ENCODE measurements around the gene AOPEP.

The AOPEP gene

DNA sequence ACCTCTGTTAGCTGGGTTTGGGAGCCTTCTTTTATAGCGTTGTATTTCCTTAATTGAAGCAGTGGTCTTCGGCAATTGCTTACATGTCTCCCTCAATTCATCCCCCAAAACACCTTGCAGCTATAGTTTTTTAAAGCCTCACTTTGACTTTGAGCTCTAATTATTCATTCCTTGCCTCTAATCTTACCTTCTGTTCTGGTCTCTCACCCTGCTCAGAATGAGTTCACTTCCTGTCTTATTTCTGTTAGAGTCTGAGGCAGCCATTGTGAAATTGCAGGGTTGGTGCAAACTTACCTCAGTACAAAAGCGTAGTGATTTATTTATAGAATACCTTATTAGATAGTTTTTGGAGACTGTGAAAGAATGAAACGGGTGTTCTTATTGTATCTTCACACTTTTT lies 35.0 kb downstream of the AOPEP start:
- DNase-seq = no peak

DNA sequence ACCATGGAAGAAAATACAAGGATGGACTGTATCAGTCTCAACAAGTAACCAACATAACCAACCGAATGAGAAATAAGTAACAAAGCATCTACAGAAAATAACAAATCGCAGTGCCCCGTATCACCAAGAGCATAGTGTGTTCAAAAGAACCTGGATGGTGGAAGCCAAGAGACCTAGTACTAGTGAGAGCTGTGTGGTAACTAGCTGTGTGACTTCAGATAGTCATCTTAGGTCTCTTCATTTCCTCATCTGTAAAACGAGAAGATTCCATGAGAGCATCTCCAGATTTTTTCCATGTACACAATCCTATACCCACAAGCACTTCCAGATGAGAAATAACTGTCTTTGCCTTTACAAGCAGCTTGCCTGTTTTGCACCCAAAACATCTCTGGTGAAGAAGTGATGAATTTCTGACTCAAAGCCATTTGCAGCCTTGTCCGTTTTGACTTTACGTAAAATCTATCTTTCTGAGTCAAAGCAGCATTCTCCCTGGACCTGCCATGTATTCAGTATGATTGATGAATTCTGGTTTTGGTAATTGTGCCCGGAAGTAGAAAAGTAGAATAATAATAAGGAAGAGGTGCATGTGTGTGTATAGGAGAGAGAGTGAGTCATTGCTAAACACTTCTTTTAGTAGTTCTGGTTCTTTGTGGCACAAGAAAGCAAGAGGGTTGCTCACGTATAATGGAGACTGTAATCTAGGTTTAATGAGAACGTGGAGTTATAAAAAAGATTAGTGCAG lies 41.0 kb downstream of the AOPEP start:
- no peak for DNase-seq

DNA sequence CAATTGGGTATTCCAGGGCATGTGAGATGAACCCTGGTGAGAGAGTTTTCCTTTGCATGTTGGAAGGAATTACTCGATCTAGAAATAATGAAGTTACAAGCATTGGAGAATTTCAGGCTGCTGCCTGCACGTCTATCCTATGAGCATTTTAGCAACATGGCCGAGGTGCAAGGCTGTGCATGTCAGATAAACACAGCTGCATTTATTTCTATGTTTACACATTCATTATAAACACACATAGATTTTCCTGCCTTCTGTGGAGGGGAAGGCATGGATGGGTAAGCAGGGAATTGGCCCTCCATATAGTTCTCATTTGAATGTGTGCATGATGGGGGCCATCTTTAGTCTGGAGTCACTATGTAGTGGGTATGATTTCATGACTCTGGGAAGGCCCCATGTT lies 42.3 kb downstream of the AOPEP start:
- DNase-seq = no peak

DNA sequence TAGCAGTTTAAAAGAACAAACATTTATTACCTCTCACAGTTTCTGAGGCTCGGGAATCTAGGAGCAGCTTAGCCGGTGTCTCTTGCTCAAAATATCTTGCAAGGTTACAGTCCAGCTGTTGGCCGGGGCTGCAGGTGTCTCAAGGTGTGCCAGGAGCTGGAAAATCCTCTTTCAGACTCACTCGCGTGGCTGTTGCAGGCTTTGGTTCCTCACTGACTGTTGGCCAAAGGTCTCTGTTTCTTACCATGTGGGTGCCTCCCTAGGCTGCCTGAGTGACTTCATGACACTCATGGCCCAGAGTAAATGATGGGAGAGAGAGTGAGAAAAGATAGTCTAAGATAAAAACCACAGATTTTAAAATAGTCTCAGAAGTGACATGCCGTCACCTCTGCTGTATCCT lies 43.8 kb downstream of the AOPEP start:
- DNase-seq = no peak

DNA sequence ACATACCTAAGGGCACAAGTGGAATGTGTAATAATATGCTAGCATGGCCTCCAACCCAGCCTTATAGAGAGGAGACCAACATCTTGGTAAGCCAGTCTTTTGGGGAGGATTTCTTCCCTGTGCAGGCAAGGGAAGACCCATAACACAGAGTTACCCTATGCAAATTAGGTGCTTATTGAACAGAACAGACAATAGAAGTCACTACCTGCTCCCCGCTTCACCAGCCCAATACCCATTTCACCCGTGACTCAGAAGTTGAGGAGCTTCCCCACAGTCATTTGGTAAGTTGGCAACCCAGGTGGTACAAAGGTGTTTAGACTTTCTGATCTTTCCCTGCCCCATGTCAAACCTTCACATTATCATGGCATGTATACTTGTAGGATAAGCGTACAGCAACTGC lies 44.6 kb downstream of the AOPEP start:
- DNase-seq = no peak

DNA sequence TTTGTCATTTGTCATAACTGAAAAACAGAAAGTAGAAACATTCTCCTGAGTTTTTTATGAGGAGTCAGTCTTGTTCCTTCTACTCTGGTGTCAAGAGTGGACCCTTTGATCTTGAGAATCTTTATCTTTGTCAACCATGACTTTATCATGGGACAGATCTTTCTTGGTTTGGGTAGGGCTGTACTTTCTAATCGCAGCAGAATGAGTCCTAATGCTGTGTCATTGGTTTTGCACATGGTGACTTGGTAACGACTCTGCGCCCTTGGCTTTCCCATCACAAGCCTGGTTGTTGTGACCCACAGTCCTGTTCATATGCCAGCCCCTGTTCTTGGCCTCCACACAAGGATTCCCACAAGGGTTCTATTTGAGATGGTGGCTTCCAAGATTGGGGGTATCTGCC lies 45.6 kb downstream of the AOPEP start:
- DNase-seq = no peak

DNA sequence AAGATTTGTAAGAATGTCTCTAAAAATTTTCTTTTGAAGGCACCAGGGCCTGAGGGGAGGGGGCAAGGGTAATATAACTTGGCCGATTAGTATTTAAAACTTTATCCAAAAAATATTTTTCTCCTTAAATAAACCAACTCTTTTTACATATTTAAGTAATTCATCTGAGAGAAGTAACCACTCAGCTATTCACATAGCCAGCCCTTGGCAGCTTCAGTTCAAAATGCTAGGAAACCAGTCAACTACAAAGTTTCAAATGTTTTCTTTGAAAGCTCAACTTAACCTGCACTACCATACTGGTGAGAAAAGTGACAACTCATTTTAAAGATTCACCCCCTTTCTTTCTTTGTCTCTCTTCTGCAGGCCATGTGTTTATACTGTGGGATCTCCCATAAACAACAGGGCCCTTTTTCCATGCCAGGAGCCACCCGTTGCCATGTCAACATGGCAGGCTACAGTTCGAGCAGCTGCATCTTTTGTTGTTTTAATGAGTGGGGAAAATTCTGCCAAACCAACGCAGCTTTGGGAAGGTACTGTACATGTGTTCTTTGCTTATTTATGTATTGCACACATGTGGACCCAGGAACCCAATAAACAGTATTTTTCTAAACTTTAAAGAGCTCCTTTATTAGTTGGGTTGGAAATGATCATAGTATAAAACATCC lies 46.3 kb downstream of the AOPEP start:
- DNase-seq = no peak

DNA sequence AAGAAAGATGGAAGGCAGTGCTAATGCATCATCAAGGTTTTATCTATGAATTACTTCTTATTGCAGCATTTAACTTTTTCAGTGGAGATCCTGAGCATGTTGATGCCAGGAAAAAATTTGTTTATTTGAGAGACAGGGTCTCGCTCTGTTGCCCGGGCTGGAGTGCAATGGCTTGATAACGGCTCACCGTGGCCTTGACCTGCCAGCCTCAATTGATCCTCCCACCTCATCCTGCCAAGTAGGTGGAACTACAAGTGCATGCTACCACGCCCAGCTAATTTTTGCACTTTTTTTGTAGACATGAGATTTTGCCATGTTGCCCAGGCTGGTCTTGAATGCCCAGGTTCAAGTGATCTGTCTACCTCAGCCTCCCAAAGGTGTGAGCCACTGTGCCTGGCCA lies 47.2 kb downstream of the AOPEP start:
- no peak for DNase-seq

DNA sequence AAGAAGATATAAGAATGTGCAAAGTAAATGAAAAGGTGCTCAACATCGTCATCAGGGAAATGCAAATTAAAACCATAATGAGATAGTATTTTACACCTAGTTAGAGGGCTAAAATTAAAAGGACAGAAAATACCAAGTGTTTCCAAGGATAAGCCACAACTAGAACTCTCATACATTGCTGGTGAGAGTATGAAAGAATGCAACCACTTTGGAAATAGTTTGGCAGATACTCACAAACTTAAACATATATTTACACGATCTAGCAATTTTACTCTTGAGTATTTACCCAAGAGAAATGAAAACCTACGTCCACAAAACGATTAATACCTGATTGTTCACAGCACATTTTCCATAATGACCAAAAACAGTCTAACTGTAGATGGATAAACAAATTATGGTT lies 51.5 kb downstream of the AOPEP start:
- DNase-seq = no peak

DNA sequence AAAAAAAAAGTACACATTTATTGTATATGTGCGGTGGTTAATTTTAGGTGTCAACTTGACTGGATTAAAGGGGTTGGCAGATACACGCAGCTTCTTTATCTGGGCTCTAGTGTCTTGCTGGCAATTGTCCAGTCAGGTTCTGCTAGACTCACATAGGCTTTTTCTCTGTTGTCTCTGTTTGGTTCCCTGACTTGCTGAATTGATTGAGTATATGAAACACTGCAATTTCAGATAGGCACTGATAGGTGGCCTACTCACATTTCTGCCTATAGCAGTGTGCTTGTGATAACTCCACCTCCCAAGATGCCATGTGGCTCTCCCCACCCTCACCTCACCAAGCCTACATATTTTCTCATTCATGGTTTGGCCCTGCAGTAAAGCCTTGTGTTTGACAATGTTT lies 52.5 kb downstream of the AOPEP start:
- no peak for DNase-seq

DNA sequence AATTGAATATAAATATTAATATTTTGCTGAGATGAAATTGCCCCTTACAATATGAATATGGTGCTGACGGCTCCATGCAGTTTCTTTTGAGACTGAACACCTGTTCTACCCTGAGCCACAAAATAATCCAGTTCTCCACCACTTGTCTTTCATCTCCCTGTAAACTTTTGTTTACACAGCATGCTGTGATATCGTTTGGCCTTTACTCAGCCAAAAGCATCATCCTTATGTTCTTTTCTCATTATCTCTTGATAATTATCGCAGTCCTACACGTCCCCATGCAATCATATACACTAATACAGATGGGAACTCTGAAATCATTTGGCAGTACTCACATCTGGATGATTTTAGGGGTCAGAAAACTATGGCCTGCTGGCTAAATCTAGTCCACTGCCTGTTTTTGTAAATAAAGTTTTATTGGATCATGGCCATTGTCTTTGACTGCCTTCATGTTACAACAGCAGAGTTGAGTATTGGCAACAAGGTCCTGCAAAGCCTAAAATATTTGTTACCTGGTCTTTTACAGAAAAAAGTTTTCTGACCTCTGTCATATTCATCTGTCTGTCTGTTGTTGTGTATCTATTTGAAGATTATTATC lies 53.3 kb downstream of the AOPEP start:
- no peak for DNase-seq

DNA sequence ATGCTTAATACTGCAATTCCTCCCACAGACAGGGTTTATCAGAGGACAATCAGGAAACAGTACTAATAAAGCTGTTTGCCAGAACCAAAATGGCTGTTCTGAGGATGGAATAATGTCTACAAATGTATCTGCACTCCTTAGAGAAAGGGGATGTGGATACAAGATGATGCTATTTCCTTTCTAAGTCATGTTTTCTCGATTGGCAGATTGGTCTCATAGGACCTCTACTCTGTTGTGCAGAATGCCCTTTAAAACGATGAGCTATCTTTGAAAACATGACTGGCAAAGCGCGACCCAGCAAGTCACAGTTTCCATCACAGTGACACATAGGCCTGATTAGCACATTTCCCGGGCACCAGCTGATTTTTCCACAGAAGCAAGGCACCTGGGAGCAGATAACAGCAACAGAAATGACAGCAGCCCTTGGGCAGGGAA lies 54.0 kb downstream of the AOPEP start:
- DNase-seq = no peak

DNA sequence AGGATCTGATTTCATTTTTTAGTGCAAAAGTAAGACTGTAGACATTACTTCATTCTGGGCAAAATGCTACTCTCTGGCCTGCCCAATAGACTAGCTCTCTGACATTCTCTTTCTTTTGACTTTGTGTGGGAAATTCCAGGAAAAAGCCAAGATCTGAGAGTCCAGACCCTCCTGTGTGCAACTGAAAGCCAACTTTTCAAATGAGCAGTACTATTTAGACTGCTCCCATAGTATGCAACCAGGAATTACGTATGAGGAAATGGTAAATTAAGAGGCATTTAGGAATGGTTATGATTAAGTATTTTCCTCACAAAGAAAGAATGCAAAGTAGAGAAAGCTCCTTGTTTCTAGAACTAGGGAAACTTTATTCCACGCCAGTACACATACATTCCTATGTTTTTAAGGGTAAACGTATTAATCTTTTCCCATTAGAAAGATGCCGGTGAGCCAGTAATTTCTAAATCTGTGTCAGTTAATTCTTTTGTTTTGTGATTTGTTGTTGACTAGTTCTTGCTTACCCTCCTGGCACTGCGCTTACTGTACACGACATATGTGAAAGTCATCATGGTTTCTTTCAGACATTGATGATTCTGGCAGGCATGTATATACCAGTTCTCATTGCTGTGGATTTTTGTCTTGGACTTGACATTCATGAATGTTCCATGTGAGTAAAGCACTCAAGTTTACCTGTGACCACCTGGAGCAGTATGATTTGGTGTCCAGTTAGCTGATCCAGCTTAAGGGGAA lies 56.0 kb downstream of the AOPEP start:
- DNase-seq = no peak

DNA sequence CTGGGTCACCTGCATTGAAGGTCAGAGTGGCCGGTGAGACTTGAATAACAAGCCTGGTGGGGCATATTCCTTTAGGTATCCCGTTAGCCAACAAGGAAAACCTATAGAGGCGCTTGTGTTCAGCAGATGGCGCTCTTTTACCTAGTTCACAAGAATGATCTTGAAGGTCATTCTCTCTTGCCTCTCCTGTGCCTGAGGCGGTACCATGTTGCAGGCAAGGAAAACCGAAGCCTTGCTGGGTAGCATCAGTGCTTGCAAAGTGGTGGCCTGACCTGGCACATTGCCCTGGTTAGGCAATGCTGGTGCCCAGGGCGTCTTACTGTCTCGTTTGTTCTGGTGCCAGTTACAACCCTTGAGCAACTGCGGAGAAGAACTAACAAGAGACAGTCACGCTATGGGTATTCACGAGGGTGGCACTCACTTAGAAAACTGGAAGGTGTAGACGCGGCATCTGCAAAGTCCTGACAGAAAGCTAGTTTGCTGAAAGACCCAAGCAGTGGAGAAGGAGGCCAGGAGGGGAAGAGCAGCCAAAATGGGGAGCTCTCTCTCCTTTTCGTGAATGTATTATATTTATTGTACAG lies 56.7 kb downstream of the AOPEP start:
- DNase-seq = peak; percentile 39

DNA sequence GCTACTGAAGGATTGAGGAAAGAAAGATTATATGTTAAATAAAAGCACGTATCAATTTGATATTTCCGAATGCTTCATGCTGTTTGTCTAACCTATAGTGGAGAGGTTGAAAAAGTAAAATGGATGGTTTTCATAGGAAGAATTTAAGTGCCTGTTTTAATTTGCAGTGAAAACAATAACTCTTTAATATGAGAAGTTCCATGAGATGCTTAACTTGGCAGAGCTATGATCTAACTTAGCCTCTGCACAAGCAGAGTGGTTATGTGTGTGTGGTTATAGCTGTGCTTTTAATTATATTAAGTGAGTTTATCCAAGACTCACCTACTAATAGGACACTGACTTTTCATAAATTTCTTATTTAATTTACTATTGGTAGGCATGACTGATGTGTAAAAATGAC lies 57.4 kb downstream of the AOPEP start:
- DNase-seq = no peak

DNA sequence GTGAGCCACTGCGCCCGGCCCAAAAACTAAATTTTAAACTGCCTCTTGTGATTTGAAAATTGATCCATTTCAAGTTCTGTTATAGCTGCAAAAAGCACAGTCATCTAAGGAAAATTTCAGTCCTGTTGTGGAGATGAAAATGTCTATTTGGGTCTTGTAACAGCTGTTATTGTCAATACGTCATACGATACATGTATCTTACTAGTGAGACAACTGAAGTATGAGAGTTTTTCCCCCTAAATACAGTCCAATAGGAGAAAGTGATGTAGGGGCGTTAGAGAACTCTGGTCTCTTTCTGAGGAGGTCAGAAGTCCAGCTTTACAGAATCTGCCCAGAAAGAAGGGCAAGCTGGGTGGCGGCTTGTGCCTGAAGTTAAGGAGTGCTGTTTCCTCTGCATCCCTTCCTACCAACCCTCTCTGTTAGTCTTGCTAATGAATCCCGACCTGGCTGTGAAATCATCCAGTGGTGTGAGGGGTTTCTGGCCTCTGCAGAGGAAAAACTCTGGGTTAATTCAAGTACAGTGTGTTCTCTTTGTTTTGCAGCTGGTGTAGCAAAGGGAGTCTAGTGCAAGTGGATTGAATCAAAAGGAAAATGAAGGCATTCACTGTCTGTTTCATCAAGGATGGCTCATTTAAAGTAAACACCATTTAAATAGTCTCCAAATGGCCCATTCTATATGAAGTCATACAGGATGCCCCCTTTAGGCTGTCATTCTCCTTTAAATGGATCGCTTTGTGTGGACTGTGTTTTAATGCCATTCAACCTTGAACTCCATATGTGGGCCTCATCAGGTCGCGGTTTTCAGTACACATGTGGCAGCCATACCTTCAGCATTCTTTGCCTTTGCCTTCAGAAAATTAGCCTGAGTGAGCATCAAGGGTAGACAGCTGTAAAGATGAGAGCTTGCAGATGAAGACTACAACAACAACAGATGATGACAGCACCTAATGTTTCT lies 59.0 kb downstream of the AOPEP start:
- no peak for DNase-seq

DNA sequence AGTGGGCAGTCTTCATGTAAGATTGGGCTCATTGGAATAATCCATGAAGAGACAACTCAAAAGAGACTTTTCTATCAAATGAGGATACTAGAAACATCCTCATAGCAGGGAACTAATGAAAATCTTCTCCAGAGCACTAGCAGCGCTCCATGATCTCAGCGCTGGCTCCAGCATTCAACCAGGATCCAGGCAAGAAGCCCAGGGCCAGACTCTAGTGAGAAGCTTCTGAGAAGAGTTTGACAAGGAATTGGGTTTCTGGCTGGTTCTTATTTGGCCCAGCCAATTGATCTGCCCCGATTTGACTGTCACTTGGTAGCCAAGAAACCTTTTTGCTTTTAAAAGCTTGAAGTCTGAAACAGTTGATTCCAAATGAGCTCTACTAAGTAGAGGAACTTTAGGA lies 60.1 kb downstream of the AOPEP start:
- no peak for DNase-seq

DNA sequence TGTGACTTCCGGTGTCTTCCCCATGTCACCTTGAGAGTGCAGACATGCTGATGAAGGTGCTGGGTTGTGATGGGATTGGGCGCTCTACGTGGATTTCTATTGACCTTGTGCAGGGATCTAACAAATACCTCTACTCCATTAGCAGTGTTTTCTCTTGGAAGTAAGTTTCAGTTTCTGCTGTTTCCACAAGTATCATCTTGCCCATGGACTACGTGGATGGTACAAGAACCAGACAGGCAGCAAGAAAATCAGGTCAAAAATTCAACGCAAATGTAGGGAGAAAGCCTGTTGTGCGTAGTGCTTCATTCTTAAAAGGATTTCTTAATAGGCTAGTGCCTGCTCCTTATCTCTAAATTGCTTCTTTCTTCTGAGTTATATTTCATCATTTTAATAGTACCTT lies 60.8 kb downstream of the AOPEP start:
- DNase-seq = no peak

DNA sequence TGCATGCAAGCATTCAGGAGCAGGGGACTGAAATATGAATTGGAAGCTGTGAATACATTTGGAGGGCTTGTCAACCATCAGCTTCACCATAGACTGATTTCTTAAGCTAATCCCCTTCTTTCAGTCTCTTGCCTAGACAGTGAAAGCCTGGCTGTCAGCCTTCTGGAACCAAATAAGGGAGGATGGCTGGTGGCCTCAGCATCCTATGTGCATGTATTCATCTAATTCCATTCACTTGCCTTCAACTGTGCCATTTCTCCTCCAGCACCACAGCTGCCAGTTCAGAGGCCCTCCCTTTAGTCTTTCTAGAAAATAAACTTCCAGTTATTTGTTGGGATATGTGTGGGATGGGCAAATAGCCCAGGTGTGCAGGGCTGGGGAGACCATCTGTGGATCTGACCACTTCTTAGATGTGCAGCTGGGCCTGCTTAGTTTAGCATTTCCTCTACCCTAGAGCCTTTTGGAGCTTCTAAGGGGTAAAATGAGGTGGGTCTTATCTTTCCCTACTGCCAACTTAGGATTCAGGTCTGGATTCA lies 62.1 kb downstream of the AOPEP start:
- no peak for DNase-seq

DNA sequence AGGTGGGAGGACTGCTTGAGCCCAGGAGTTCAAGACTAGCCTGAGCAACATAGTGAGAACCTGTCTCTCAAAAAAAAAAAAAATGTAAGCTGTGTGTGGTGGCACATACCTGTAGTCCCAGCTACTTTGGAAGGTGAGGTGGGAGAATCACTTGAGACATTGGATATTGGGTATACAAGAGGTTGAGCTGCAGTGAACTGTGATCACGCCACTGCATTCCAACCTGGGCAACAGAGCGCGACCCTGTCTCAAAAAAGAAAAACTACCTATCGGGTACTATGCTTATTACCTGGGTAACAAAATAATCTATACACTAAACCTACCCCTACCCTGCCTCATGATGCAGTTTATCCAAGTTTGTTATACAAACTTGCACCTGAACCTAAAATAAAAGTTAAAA lies 64.9 kb downstream of the AOPEP start:
- DNase-seq = no peak

DNA sequence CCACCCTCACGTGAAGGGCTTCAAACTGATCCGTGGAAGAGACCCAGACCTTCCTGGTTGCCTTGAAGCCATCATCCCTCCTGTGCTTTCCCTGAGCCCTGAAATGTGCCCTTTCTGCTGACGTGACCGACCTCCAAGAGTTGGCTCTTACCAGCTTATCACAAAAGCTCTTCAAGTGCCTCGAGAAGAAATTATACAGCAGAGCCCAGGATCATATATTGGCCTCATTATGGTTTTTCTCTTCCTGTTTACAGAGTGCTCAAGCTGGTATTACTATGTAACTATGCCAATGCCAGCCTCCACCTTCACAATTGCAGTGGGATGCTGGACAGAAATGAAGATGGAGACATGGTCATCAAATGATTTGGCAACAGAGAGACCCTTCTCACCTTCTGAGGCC lies 66.0 kb downstream of the AOPEP start:
- no peak for DNase-seq

Measured in RPMI8226 (cell line).